HL-60 (cell line): Measurements from ENCODE around the gene TRERF1.

Experiments
- DNase-seq, 2 experiments: peaks; one replicate each; pipeline ENCODE4 v3.0.0-alpha.2; 2010 to 2020; ENCODE audit warnings: low read depth in 1 of 2, low spot score in 1 of 2
- H3K27ac ChIP-seq: fragments of 250-450 bp; sonication (Bioruptor Pico); replicated peaks from 2 replicates; pipeline ENCODE4 v1.5.1; 2020; ENCODE audit warnings: mild to moderate bottlenecking, moderate library complexity
- H3K27me3 ChIP-seq: fragments of 250-450 bp; sonication (Bioruptor Pico); 2 replicates; pipeline ENCODE4 v1.5.1; 2021; ENCODE audit warnings: mild to moderate bottlenecking, moderate library complexity; ENCODE audit not compliant: insufficient read depth, poor library complexity, severe bottlenecking
- H3K4me3 ChIP-seq: replicated peaks from 2 replicates; pipeline ENCODE4 v1.5.1; 2011; ENCODE audit warnings: mild to moderate bottlenecking, control low read depth, low read length; ENCODE audit not compliant: insufficient read depth
- CTCF ChIP-seq: IDR thresholded peaks from one replicate; pipeline ENCODE4 v1.5.1; 2011; ENCODE audit warnings: low read length, control low read depth, inconsistent platforms; ENCODE audit not compliant: insufficient read depth
- GABPA ChIP-seq: IDR thresholded peaks from 2 replicates; pipeline ENCODE4 v1.6.1; 2012; ENCODE audit warnings: low read depth
- POLR2AphosphoS5 ChIP-seq: IDR thresholded peaks from 2 replicates; pipeline ENCODE4 v1.6.1; 2012; ENCODE audit warnings: low read depth
- REST ChIP-seq: IDR thresholded peaks from 2 replicates; pipeline ENCODE4 v1.6.1; 2012; ENCODE audit warnings: low read depth; ENCODE audit not compliant: insufficient replicate concordance
- SPI1 ChIP-seq: IDR thresholded peaks from 2 replicates; pipeline ENCODE4 v1.6.1; 2012; ENCODE audit warnings: low read depth, mild to moderate bottlenecking, borderline replicate concordance

Gene TRERF1

DNA sequence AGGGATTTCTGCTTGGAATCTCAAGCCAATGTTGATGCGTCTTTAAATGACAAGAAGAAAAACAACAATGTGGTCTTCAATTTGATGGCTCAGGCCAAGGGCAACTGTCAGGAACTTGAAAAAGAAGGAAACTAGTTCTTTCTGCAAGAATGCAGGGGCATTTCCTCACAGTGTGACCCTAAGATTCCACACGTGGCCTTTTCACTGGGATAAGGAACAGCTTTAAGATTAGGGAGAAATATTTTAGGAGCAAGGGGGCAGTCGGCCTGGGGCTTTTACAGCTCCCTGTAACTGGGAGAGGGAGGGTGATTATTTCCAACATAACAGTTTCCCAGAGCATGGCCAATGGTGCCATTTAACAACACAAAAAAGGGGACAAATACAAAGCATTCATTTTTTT lies 194.7 kb downstream of the TRERF1 start:
- Histone ChIP-seq H3K27me3 (no peaks in the 10 kb centered on the region), H3K27ac (no peak overlapping the region), H3K4me3 (no peak overlapping the region)
- no peak for TF ChIP-seq CTCF
- no peak for TF ChIP-seq REST
- TF ChIP-seq GABPA, result no peak
- TF ChIP-seq SPI1, result no peak
- no peak for TF ChIP-seq POLR2AphosphoS5
- no peak for DNase-seq

GRCh38 chr6:42255050-42255449 lies 196.7 kb downstream of the TRERF1 start:
- Histone ChIP-seq H3K27ac (no peak overlapping the region), H3K27me3 (no peaks in the 10 kb centered on the region), H3K4me3 (no peak overlapping the region)
- TF ChIP-seq GABPA (no peak), SPI1 (no peak), POLR2AphosphoS5 (no peak), CTCF (no peak), REST (no peak)
- DNase-seq, result no peak

- TF ChIP-seq SPI1, result no peak
- TF ChIP-seq GABPA, result no peak
- no peak for TF ChIP-seq REST
- no peak for TF ChIP-seq CTCF
- Histone ChIP-seq H3K27me3 (no peaks in the 10 kb centered on the region), H3K27ac (no peak overlapping the region), H3K4me3 (no peak overlapping the region)
- no peak for DNase-seq
Measured at GRCh38 chr6:42254505-42254904, 197.2 kb downstream of the TRERF1 start.
